SK-N-SH (cell line): ENCODE data around the gene NOXRED1. TPM values are rescaled to one million over a fixed set of nuclear protein-coding genes. Genes with fewer than 3 reads are reported as not detected.

Experiments
- CTCF ChIA-PET: fragments of 300-600, 350-600 bp; formaldehyde crosslinking; extraction: SDS; loops from one replicate; lab custom pipeline; 2021; lab: Yijun Ruan, JAX
- POLR2A ChIA-PET: fragments of 350-600 bp; sonication (Branson Sonifier 250); formaldehyde crosslinking; extraction: SDS; loops from one replicate; lab custom pipeline; 2020; ENCODE audit warnings: antibody characterized with exemption, inconsistent platforms; lab: Yijun Ruan, JAX
- DNase-seq: peaks from one replicate; pipeline ENCODE4 v3.0.0; 2012
- H2AFZ ChIP-seq: fragments of 200-600 bp; sonication (generic); 2 replicates; pipeline ENCODE4 v1.8.1; 2016; ENCODE audit warnings: antibody characterized with exemption, mild to moderate bottlenecking, low read depth
- H3F3A ChIP-seq: fragments of 200-600 bp; sonication (generic); replicated peaks from 2 replicates; pipeline ENCODE3; 2016; ENCODE audit warnings: antibody characterized with exemption, mild to moderate bottlenecking; ENCODE audit not compliant: insufficient read depth
- H3K27ac ChIP-seq, 2 experiments: fragments of 200-500 bp in 1 of 2; fragments of 200-600 bp in 1 of 2; sonication (Bioruptor generic) in 1 of 2; sonication (generic), shearing (Covaris generic) in 1 of 2; 2 replicates each; pipeline versions ENCODE4 v1.5.1 to v1.6.1; 2014 to 2016; ENCODE audit warnings: low read depth in 2 of 2, inconsistent platforms in 1 of 2, low read length in 1 of 2, mild to moderate bottlenecking in 1 of 2, mixed read lengths in 1 of 2
- H3K27me3 ChIP-seq: fragments of 200-600 bp; sonication (generic), shearing (Covaris generic); 2 replicates; pipeline ENCODE4 v1.6.1; 2016; ENCODE audit warnings: mixed run types; ENCODE audit not compliant: insufficient read depth
- H3K36me3 ChIP-seq, 2 experiments: fragments of 200-500 bp in 1 of 2; fragments of 200-600 bp in 1 of 2; sonication (Bioruptor generic) in 1 of 2; sonication (generic) in 1 of 2; replicated peaks in 1 of 2; 2 replicates each; pipeline versions ENCODE3 to v1.5.1; 2014 to 2016; ENCODE audit warnings: low read length in 1 of 2, mild to moderate bottlenecking in 1 of 2; ENCODE audit not compliant: insufficient read depth in 2 of 2, control insufficient read depth in 1 of 2
- H3K4me1 ChIP-seq, 2 experiments: fragments of 200-500 bp in 1 of 2; fragments of 200-600 bp in 1 of 2; sonication (Bioruptor generic) in 1 of 2; sonication (generic), shearing (Covaris generic) in 1 of 2; 2 replicates each; pipeline versions ENCODE4 v1.5.1 to v1.6.1; 2014 to 2016; ENCODE audit warnings: low read depth in 1 of 2, low read length in 1 of 2, mixed run types in 1 of 2; ENCODE audit not compliant: insufficient read depth in 2 of 2, control insufficient read depth in 1 of 2
- H3K4me2 ChIP-seq: fragments of 200-600 bp; sonication (generic), shearing (Covaris generic); 2 replicates; pipeline ENCODE4 v1.6.1; 2017; ENCODE audit warnings: mixed run types
- H3K4me3 ChIP-seq, 2 experiments: fragments of 200-500 bp in 1 of 2; fragments of 200-600 bp in 1 of 2; sonication (Bioruptor generic) in 1 of 2; sonication (generic), shearing (Covaris generic) in 1 of 2; 2 replicates each; pipeline versions ENCODE4 v1.5.1 to v1.8.1; 2014 to 2016; ENCODE audit warnings: low read depth in 2 of 2, inconsistent platforms in 1 of 2, low read length in 1 of 2, mild to moderate bottlenecking in 1 of 2, mixed read lengths in 1 of 2, moderate library complexity in 1 of 2
- H3K79me2 ChIP-seq: fragments of 200-600 bp; sonication (generic); 2 replicates; pipeline ENCODE4 v1.8.1; 2017; ENCODE audit warnings: mild to moderate bottlenecking; ENCODE audit not compliant: insufficient read depth
- H3K9ac ChIP-seq: fragments of 200-600 bp; sonication (generic); 2 replicates; pipeline ENCODE4 v1.6.1; 2017; ENCODE audit warnings: mixed run types
- H3K9me2 ChIP-seq: fragments of 200-600 bp; sonication (generic); 2 replicates; pipeline ENCODE4 v1.6.1; 2017; ENCODE audit warnings: mixed run types
- H3K9me3 ChIP-seq: fragments of 200-600 bp; sonication (generic); 2 replicates; pipeline ENCODE4 v1.6.1; 2017; ENCODE audit warnings: mixed run types, mild to moderate bottlenecking, moderate library complexity
- H4K20me1 ChIP-seq: fragments of 200-600 bp; sonication (generic); 2 replicates; pipeline ENCODE4 v1.6.1; 2017; ENCODE audit warnings: mild to moderate bottlenecking, mixed run types; ENCODE audit not compliant: insufficient read depth
- CHD2 ChIP-seq: fragments of 150-350 bp; IDR thresholded peaks from 2 replicates; pipeline ENCODE4 v1.6.1; 2018; ENCODE audit warnings: low read length; ENCODE audit not compliant: partially characterized antibody
- ELF1 ChIP-seq: IDR thresholded peaks from 2 replicates; pipeline ENCODE4 v1.4.0; 2012
- EP300 ChIP-seq, 2 experiments: IDR thresholded peaks; 2 replicates each; pipeline versions ENCODE4 v1.4.0 to v1.6.1; 2012; ENCODE audit warnings: borderline replicate concordance in 1 of 2, low read depth in 1 of 2, low read length in 1 of 2
- FOXM1 ChIP-seq: IDR thresholded peaks from 2 replicates; pipeline ENCODE4 v1.4.0; 2012; ENCODE audit warnings: low read depth, mild to moderate bottlenecking
- GABPA ChIP-seq: IDR thresholded peaks from 2 replicates; pipeline ENCODE4 v1.4.0; 2012; ENCODE audit warnings: low read depth, mild to moderate bottlenecking
- GATA2 ChIP-seq: sonication (generic); formaldehyde crosslinking; IDR thresholded peaks from 2 replicates; pipeline ENCODE4 v1.5.0; 2020; ENCODE audit warnings: mild to moderate bottlenecking, missing genetic modification reagents
- IRF3 ChIP-seq: fragments of 150-350 bp; IDR thresholded peaks from 2 replicates; pipeline ENCODE4 v1.6.1; 2016; ENCODE audit warnings: mild to moderate bottlenecking, low read depth, low read length
- JUND ChIP-seq: IDR thresholded peaks from 2 replicates; pipeline ENCODE4 v1.4.0; 2012
- MEF2A ChIP-seq: IDR thresholded peaks from 2 replicates; pipeline ENCODE4 v1.4.0; 2012; ENCODE audit warnings: low read depth, borderline replicate concordance
- NFIC ChIP-seq: IDR thresholded peaks from 2 replicates; pipeline ENCODE4 v1.4.0; 2012; ENCODE audit warnings: borderline replicate concordance
- NRF1 ChIP-seq: IDR thresholded peaks from 2 replicates; pipeline ENCODE4 v1.6.1; 2012; ENCODE audit warnings: low read depth, mild to moderate bottlenecking, low read length
- POLR2AphosphoS5 ChIP-seq: IDR thresholded peaks from 2 replicates; pipeline ENCODE4 v1.6.1; 2012; ENCODE audit warnings: low read depth, low read length
- RAD21 ChIP-seq: IDR thresholded peaks from 2 replicates; pipeline ENCODE4 v1.6.1; 2012; ENCODE audit warnings: mild to moderate bottlenecking, low read length
- RCOR1 ChIP-seq: fragments of 150-350 bp; IDR thresholded peaks from 2 replicates; pipeline ENCODE4 v1.6.1; 2017; ENCODE audit warnings: antibody characterized with exemption, low read length
- SIN3A ChIP-seq: IDR thresholded peaks from 2 replicates; pipeline ENCODE4 v1.6.1; 2012; ENCODE audit warnings: low read depth, mild to moderate bottlenecking, low read length, moderate library complexity, borderline replicate concordance
- SMC3 ChIP-seq: IDR thresholded peaks from 2 replicates; pipeline ENCODE4 v1.6.1; 2012; ENCODE audit warnings: low read depth, low read length, improper control_type of control experiment
- TEAD4 ChIP-seq: IDR thresholded peaks from 2 replicates; pipeline ENCODE4 v1.4.0; 2012; ENCODE audit warnings: mild to moderate bottlenecking, borderline replicate concordance; ENCODE audit not compliant: insufficient read depth
- WGBS: methylation state at CpG from one replicate; pipeline ENCODE4 v1.1.6; 2017; ENCODE audit warnings: low lambda C conversion rate; 5-methylcytosine and 5-hydroxymethylcytosine counted together
- polyA plus RNA-seq, 3 experiments: library from polyadenylated mRNA; depleted of rRNA; stranded (reverse); fragments of >200 nt; gene quantifications; 2 replicates each; pipeline ENCODE4 v1.2.3, GENCODE V29; 2012
- TF ChIP-seq, protein P1 (sequence below): IDR thresholded peaks from 2 replicates; pipeline ENCODE4; 2012
- TF ChIP-seq, protein P2 (sequence below): IDR thresholded peaks from 2 replicates; pipeline ENCODE4 v1.4.0; 2012; ENCODE audit warnings: low read depth, borderline replicate concordance

The NOXRED1 gene
- polyA plus RNA-seq, 1 of the 3 experiments (the other 2 are of a cell fraction) = 0.21 TPM

DNA sequence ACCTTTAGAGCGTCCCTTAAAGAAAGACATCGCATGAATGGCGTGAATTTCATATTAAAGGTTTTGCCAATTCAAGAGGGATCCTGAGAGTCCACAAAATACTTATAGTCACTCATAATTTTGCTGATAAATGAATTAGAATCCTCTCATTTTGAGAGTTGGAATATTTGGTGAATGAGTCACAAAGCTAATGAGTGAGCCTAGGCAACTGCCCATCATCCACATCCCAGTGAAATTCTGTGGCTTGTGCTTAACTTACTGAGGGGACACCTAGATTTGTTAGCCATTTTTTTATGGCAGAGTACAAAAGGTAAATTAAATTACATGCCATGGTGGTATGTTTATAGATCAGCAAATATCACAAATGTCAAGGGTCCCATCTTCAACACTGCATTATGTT is 12.7 kb upstream of the NOXRED1 start (continued):
- TF ChIP-seq IRF3 (no peak), NFIC (no peak), ELF1 (no peak), CHD2 (no peak), MEF2A (no peak), RAD21 (no peak), EP300 (IDR thresholded peaks at IDR 0.05; ENCODE audit: borderline replicate concordance in 1 of 2, low read depth in 1 of 2, low read length in 1 of 2) (no peak), JUND (no peak), FOXM1 (no peak), GABPA (no peak), TEAD4 (no peak), RCOR1 (no peak)
- TF ChIP-seq, protein P1, sequence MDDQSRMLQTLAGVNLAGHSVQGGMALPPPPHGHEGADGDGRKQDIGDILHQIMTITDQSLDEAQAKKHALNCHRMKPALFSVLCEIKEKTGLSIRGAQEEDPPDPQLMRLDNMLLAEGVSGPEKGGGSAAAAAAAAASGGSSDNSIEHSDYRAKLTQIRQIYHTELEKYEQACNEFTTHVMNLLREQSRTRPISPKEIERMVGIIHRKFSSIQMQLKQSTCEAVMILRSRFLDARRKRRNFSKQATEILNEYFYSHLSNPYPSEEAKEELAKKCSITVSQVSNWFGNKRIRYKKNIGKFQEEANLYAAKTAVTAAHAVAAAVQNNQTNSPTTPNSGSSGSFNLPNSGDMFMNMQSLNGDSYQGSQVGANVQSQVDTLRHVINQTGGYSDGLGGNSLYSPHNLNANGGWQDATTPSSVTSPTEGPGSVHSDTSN = no peak
- TF ChIP-seq, protein P2, sequence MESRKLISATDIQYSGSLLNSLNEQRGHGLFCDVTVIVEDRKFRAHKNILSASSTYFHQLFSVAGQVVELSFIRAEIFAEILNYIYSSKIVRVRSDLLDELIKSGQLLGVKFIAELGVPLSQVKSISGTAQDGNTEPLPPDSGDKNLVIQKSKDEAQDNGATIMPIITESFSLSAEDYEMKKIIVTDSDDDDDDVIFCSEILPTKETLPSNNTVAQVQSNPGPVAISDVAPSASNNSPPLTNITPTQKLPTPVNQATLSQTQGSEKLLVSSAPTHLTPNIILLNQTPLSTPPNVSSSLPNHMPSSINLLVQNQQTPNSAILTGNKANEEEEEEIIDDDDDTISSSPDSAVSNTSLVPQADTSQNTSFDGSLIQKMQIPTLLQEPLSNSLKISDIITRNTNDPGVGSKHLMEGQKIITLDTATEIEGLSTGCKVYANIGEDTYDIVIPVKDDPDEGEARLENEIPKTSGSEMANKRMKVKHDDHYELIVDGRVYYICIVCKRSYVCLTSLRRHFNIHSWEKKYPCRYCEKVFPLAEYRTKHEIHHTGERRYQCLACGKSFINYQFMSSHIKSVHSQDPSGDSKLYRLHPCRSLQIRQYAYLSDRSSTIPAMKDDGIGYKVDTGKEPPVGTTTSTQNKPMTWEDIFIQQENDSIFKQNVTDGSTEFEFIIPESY = no peak

GRCh38 chr14:77426396-77426795 is 3.1 kb upstream of the NOXRED1 start:
- H3K9ac ChIP-seq = no peak overlapping the region
- H2AFZ ChIP-seq = no peak overlapping the region
- H4K20me1 ChIP-seq = no peaks in the 10 kb centered on the region
- no peak overlapping the region for H3K4me3 ChIP-seq
- no peak overlapping the region for H3K27ac ChIP-seq
- WGBS = 96% methylated on average over 3 of the region's 3 CpGs
- POLR2A ChIA-PET = interaction anchor here (1.2 kb wide), 1 partner anchor 12 kb away, joined by 3 read pairs; no protein-coding TSS in a partner anchor
- no peaks in the 10 kb centered on the region for H3K4me1 ChIP-seq
- no peak for DNase-seq
- no peak overlapping the region for H3K4me2 ChIP-seq
- peaks cover 53 to 88% of the 10 kb centered on the region in 2 experiments for H3K36me3 ChIP-seq
- peaks cover 3% of the 10 kb centered on the region for H3F3A ChIP-seq
- no peaks in the 10 kb centered on the region for H3K9me3 ChIP-seq
- TF ChIP-seq, protein P1 = no peak
- TF ChIP-seq GATA2 (CRISPR knock-in tag) (no peak), POLR2AphosphoS5 (no peak), NFIC (no peak), SMC3 (no peak), JUND (no peak), MEF2A (no peak), NRF1 (no peak), SIN3A (no peak)
- TF ChIP-seq, protein P2 = no peak
- TF ChIP-seq, all 33 proteins: peak for 0
- Histone ChIP-seq H3K9me2 (no peaks in the 10 kb centered on the region), H3K27me3 (no peaks in the 10 kb centered on the region), H3K79me2 (no peaks in the 10 kb centered on the region)
- CTCF ChIA-PET = interaction anchor here (1.5 kb wide), 1 partner anchor 31 kb away, joined by 3 read pairs; the partner anchor contains the start of gene VIPAS39
